GM21619 (cell line): ENCODE measurements around the gene C14orf132.

Experiments used
- ATAC-seq: cut with Tn5 transposase; IDR thresholded peaks from one replicate; pipeline ENCODE4 v1.9.1; 2021; ENCODE audit not compliant: unreplicated experiment

The C14orf132 gene

GRCh38 chr14:96117101-96117897 lies 78.1 kb downstream of the C14orf132 start:
- no peak for ATAC-seq

GRCh38 chr14:96117960-96118359 lies 78.8 kb downstream of the C14orf132 start:
- no peak for ATAC-seq

- no peak for ATAC-seq
Measured at GRCh38 chr14:96118391-96118790, 79.2 kb downstream of the C14orf132 start.

- ATAC-seq = no peak
Measured at GRCh38 chr14:96119947-96120346, 80.8 kb downstream of the C14orf132 start.

- no peak for ATAC-seq
Measured at GRCh38 chr14:96120392-96120791, 81.2 kb downstream of the C14orf132 start.

GRCh38 chr14:96120941-96121340 lies 81.8 kb downstream of the C14orf132 start:
- no peak for ATAC-seq

- ATAC-seq = no peak
Measured at GRCh38 chr14:96121660-96122395, 82.7 kb downstream of the C14orf132 start.

GRCh38 chr14:96122496-96122895 lies 83.3 kb downstream of the C14orf132 start:
- no peak for ATAC-seq

- no peak for ATAC-seq
Measured at GRCh38 chr14:96125536-96125935, 86.4 kb downstream of the C14orf132 start.

GRCh38 chr14:96126339-96126782 lies 87.2 kb downstream of the C14orf132 start:
- peak; percentile 59 for ATAC-seq

- no peak for ATAC-seq
Measured at GRCh38 chr14:96126783-96127271, 87.7 kb downstream of the C14orf132 start.

GRCh38 chr14:96129128-96129736 lies 90.1 kb downstream of the C14orf132 start:
- ATAC-seq = no peak

GRCh38 chr14:96130391-96130790 lies 91.2 kb downstream of the C14orf132 start:
- no peak for ATAC-seq

GRCh38 chr14:96130854-96131253 lies 91.7 kb downstream of the C14orf132 start:
- no peak for ATAC-seq

GRCh38 chr14:96131836-96132235 lies 92.7 kb downstream of the C14orf132 start:
- no peak for ATAC-seq

GRCh38 chr14:96134508-96134907 lies 95.3 kb downstream of the C14orf132 start:
- no peak for ATAC-seq

GRCh38 chr14:96135285-96135684 lies 96.1 kb downstream of the C14orf132 start:
- no peak for ATAC-seq

- ATAC-seq = no peak
Measured at GRCh38 chr14:96136371-96137005, 97.3 kb downstream of the C14orf132 start.

GRCh38 chr14:96138241-96138640 lies 99.1 kb downstream of the C14orf132 start:
- no peak for ATAC-seq

GRCh38 chr14:96139169-96139568 lies 100.0 kb downstream of the C14orf132 start:
- no peak for ATAC-seq

- no peak for ATAC-seq
Measured at GRCh38 chr14:96139879-96140278, 100.7 kb downstream of the C14orf132 start.
